DND-41 (cell line): ENCODE results near the gene EHD3.

ENCODE experiments used
- CTCF ChIP-seq: IDR thresholded peaks from 2 replicates; pipeline ENCODE4 v1.5.1; 2012; ENCODE audit warnings: borderline replicate concordance, low read length, moderate library complexity, mild to moderate bottlenecking; ENCODE audit not compliant: poor library complexity, severe bottlenecking; ENCODE audit errors: extremely low read depth
- EZH2 ChIP-seq: IDR thresholded peaks from 3 replicates; pipeline ENCODE4 v1.6.1; 2012; ENCODE audit warnings: borderline replicate concordance, low read depth, mild to moderate bottlenecking, moderate library complexity, low read length, inconsistent platforms; ENCODE audit not compliant: severe bottlenecking

DNA sequence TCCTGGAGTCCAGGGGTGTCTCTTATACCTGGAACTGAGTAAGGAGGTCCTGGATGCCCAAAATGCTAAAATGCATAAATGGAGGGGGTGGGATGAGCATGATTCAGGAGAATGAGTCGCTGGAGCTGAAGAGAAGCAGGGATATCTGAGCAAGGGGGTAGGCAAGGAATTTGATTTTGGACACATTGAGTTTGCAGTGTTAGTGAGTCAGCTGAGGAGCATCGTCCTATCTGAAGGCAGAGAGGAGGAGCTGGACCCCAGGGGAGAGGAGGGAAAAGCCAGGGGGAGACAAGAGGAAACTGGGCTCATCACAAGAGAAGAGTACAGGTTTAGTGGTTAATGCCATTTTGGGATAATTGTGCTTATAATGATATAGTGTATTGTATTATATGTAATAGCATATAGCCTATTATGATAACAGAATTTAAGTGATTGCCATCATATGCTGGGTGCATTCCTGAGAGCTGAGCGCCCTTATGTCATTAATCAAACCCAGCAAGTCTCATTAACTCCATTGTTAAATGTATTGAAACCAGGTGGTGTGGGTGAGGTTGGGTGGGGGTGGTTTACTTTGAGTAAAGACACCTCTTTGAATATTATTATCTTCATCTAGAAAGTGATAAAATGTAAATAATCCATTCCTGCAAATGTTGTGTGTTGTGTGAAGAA, 12.4 kb downstream of the EHD3 start:
- TF ChIP-seq CTCF (no peak), EZH2 (no peak)
